ENCODE results near the gene PRKD3.

The PRKD3 gene

DNA sequence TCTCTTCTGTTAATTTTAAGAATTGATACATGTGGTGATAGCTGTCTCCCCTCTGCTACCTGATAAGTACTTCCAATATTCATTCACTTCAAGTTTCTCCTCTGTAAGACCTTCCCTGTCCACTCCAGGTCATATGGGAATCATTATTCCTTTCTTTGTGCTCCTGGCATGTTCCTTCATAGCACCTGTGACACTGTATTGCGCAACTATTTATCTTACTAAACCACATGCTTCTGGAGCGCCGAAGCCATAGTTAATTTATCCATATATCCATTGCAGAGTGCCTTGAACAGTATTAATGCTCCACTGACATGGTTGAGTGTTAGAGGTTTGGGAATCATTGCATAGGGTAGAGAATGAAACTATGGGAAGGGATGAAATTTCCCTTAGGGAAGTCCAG lies 7.9 kb upstream of the PRKD3 start:
- Histone ChIP-seq H3K9me2 (ENCODE audit: low read depth, low read length) (no peaks in the 10 kb centered on the region), H3K4me2 (ENCODE audit: low read length) (no peak overlapping the region), H3K4me3 (ENCODE audit: low read depth, low read length, poor library complexity, severe bottlenecking) (no peak overlapping the region), H3F3A (ENCODE audit: insufficient read depth, low read length) (no peaks in the 10 kb centered on the region), H3K27ac (ENCODE audit: low read depth, low read length, poor library complexity, severe bottlenecking) (no peak overlapping the region), H3K79me2 (ENCODE audit: insufficient read depth, low read length) (no peaks in the 10 kb centered on the region), H3K4me1 (ENCODE audit: insufficient read depth, low read length, severe bottlenecking) (peaks cover 37% of the 10 kb centered on the region), H3K9me3 (ENCODE audit: low read length) (no peaks in the 10 kb centered on the region), H3K36me3 (ENCODE audit: insufficient read depth, low read length) (no peaks in the 10 kb centered on the region), H2AFZ (ENCODE audit: low read length) (no peak overlapping the region), H4K20me1 (ENCODE audit: insufficient read depth, low read length) (no peaks in the 10 kb centered on the region), H3K27me3 (ENCODE audit: insufficient read depth, low read length) (no peaks in the 10 kb centered on the region), H3K9ac (ENCODE audit: low read length) (no peak overlapping the region)
- TF ChIP-seq, protein P1, sequence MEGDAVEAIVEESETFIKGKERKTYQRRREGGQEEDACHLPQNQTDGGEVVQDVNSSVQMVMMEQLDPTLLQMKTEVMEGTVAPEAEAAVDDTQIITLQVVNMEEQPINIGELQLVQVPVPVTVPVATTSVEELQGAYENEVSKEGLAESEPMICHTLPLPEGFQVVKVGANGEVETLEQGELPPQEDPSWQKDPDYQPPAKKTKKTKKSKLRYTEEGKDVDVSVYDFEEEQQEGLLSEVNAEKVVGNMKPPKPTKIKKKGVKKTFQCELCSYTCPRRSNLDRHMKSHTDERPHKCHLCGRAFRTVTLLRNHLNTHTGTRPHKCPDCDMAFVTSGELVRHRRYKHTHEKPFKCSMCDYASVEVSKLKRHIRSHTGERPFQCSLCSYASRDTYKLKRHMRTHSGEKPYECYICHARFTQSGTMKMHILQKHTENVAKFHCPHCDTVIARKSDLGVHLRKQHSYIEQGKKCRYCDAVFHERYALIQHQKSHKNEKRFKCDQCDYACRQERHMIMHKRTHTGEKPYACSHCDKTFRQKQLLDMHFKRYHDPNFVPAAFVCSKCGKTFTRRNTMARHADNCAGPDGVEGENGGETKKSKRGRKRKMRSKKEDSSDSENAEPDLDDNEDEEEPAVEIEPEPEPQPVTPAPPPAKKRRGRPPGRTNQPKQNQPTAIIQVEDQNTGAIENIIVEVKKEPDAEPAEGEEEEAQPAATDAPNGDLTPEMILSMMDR (IDR thresholded peaks at IDR 0.05; ENCODE audit: low read length), result no peak
- no peak for TF ChIP-seq EZH2 (IDR thresholded peaks at IDR 0.05; ENCODE audit: borderline replicate concordance, low read length)

DNA sequence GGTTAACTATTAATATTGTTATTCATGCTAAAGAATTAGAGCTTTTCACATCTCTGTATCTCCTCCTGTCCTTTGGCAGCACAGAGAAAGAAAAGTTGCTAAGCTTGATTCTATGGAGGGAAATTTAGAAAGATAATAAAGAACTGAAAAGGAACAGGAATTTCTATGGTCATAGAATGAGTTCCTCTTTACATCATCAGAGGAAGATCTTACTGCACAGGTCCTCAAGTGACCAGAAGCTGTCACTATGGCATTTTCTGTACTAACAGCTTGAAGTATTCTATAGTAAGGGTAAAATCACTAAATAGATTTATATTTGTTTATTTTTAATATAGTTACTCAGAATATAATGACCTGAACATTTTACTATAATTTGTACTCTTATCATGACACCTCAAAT lies 6.0 kb upstream of the PRKD3 start:
- Histone ChIP-seq H3K9me2 (ENCODE audit: low read depth, low read length) (no peaks in the 10 kb centered on the region), H3K4me2 (ENCODE audit: low read length) (no peak overlapping the region), H3K36me3 (ENCODE audit: insufficient read depth, low read length) (no peaks in the 10 kb centered on the region), H4K20me1 (ENCODE audit: insufficient read depth, low read length) (no peaks in the 10 kb centered on the region), H3F3A (ENCODE audit: insufficient read depth, low read length) (no peaks in the 10 kb centered on the region), H3K9ac (ENCODE audit: low read length) (no peak overlapping the region), H3K27ac (ENCODE audit: low read depth, low read length, poor library complexity, severe bottlenecking) (no peak overlapping the region), H3K79me2 (ENCODE audit: insufficient read depth, low read length) (no peaks in the 10 kb centered on the region), H3K9me3 (ENCODE audit: low read length) (no peaks in the 10 kb centered on the region), H3K27me3 (ENCODE audit: insufficient read depth, low read length) (no peaks in the 10 kb centered on the region), H3K4me1 (ENCODE audit: insufficient read depth, low read length, severe bottlenecking) (peaks cover 26% of the 10 kb centered on the region), H3K4me3 (ENCODE audit: low read depth, low read length, poor library complexity, severe bottlenecking) (no peak overlapping the region), H2AFZ (ENCODE audit: low read length) (no peak overlapping the region)
- TF ChIP-seq, protein P1 (IDR thresholded peaks at IDR 0.05; ENCODE audit: low read length), result no peak
- no peak for TF ChIP-seq EZH2 (IDR thresholded peaks at IDR 0.05; ENCODE audit: borderline replicate concordance, low read length)

DNA sequence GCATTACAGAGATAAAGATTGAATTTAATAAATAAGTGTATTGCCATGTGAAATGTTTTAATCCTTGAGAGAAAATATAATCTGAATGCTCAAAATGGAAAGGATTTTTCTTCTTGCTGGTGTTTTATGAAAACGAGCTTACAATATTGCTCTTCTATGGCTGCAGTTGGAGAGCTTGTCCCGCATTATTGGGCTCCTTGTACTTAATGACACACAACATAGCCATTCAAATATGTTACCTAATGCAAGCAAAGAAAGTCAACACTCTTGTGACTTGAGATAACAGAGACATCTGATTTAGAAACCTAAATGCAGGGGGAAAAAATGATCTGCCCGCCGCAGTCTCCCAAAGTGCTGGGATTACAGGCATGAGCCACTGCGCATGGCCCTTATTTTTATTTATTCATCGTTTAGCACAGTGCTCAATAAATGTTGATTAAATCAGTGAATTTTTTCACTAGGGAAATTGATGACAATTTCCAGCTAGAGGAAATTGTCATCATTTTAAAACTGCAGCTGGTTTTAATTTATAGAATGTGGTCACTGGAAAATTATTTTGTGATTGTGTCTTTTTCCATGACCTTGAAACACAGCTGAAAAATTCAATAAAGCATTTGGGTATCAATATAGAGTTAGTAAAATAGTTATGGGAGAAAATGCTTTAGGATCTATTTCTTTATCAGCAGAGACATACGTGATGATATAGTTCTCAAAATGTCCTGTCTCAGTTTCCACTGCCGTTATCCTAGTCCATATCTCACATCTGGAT lies 2.4 kb upstream of the PRKD3 start:
- H4K20me1 ChIP-seq (ENCODE audit: insufficient read depth, low read length), result no peaks in the 10 kb centered on the region
- no peak for TF ChIP-seq EZH2 (IDR thresholded peaks at IDR 0.05; ENCODE audit: borderline replicate concordance, low read length)
- TF ChIP-seq, protein P1 (IDR thresholded peaks at IDR 0.05; ENCODE audit: low read length), result no peak
- H3K27me3 ChIP-seq (ENCODE audit: insufficient read depth, low read length), result no peaks in the 10 kb centered on the region
- peaks cover 30% of the 10 kb centered on the region for H3K4me1 ChIP-seq (ENCODE audit: insufficient read depth, low read length, severe bottlenecking)
- H3K36me3 ChIP-seq (ENCODE audit: insufficient read depth, low read length), result peaks cover 10% of the 10 kb centered on the region; the same call in 1 of the 2 replicates
- no peak overlapping the region for H3K4me3 ChIP-seq (ENCODE audit: low read depth, low read length, poor library complexity, severe bottlenecking)
- peaks cover 21% of the 10 kb centered on the region for H3K79me2 ChIP-seq (ENCODE audit: insufficient read depth, low read length)
- H3K9me2 ChIP-seq (ENCODE audit: low read depth, low read length), result no peaks in the 10 kb centered on the region
- no peak overlapping the region for H3K4me2 ChIP-seq (ENCODE audit: low read length)
- no peak overlapping the region for H2AFZ ChIP-seq (ENCODE audit: low read length)
- no peak overlapping the region for H3K9ac ChIP-seq (ENCODE audit: low read length)
- no peaks in the 10 kb centered on the region for H3F3A ChIP-seq (ENCODE audit: insufficient read depth, low read length)
- H3K27ac ChIP-seq (ENCODE audit: low read depth, low read length, poor library complexity, severe bottlenecking), result peak overlapping the region; percentile 9
- no peaks in the 10 kb centered on the region for H3K9me3 ChIP-seq (ENCODE audit: low read length)
